ENCODE measurements around the gene TRABD2A.

TRABD2A gene

GRCh38 chr2:84830758-84831500 lies 50.0 kb downstream of the TRABD2A start:
- no peak overlapping the region for H3K4me3 ChIP-seq (ENCODE audit: low read depth, low read length)
- TF ChIP-seq CTCF (conservative IDR thresholded peaks at IDR 0.05; ENCODE audit: low read depth, low read length): peak; percentile 10
- DNase-seq (ENCODE audit: low read depth): no peak

- peak; percentile 54 for DNase-seq (ENCODE audit: low read depth)
- H3K4me3 ChIP-seq (ENCODE audit: low read depth, low read length): no peak overlapping the region
- TF ChIP-seq CTCF (conservative IDR thresholded peaks at IDR 0.05; ENCODE audit: low read depth, low read length): no peak
These were observed 50.8 kb downstream of the TRABD2A start for GRCh38 chr2:84830095-84830494.

GRCh38 chr2:84829693-84830092 lies 51.2 kb downstream of the TRABD2A start:
- no peak for DNase-seq (ENCODE audit: low read depth)
- H3K4me3 ChIP-seq (ENCODE audit: low read depth, low read length): no peak overlapping the region
- no peak for TF ChIP-seq CTCF (conservative IDR thresholded peaks at IDR 0.05; ENCODE audit: low read depth, low read length)

GRCh38 chr2:84827978-84828575 lies 52.8 kb downstream of the TRABD2A start:
- no peak for TF ChIP-seq CTCF (conservative IDR thresholded peaks at IDR 0.05; ENCODE audit: low read depth, low read length)
- DNase-seq (ENCODE audit: low read depth): no peak
- H3K4me3 ChIP-seq (ENCODE audit: low read depth, low read length): no peak overlapping the region

GRCh38 chr2:84823788-84824187 lies 57.1 kb downstream of the TRABD2A start:
- TF ChIP-seq CTCF (conservative IDR thresholded peaks at IDR 0.05; ENCODE audit: low read depth, low read length): no peak
- H3K4me3 ChIP-seq (ENCODE audit: low read depth, low read length): no peak overlapping the region
- DNase-seq (ENCODE audit: low read depth): no peak

GRCh38 chr2:84823229-84823628 lies 57.7 kb downstream of the TRABD2A start:
- DNase-seq (ENCODE audit: low read depth): no peak
- H3K4me3 ChIP-seq (ENCODE audit: low read depth, low read length): no peak overlapping the region
- no peak for TF ChIP-seq CTCF (conservative IDR thresholded peaks at IDR 0.05; ENCODE audit: low read depth, low read length)

- no peak for TF ChIP-seq CTCF (conservative IDR thresholded peaks at IDR 0.05; ENCODE audit: low read depth, low read length)
These were observed 59.1 kb downstream of the TRABD2A start for GRCh38 chr2:84821806-84822205.

More at GRCh38 chr2:84821806-84822205, 59.1 kb downstream of the TRABD2A start:
- H3K4me3 ChIP-seq (ENCODE audit: low read depth, low read length): no peak overlapping the region
- DNase-seq (ENCODE audit: low read depth): no peak

All from choroid plexus epithelial cell (primary cell).